K562 (cell line): ENCODE measurements around the gene ABT1. TPM values are rescaled to one million over a fixed set of nuclear protein-coding genes. Genes with fewer than 3 reads are reported as not detected.

Experiments
- ATF6 ChIP-seq: sonication (generic); formaldehyde crosslinking; IDR thresholded peaks from 2 replicates; pipeline ENCODE4 v1.4.0; 2020; ENCODE audit warnings: mild to moderate bottlenecking, missing genetic modification reagents
- CREB3L1 ChIP-seq: fragments of 450-650 bp; IDR thresholded peaks from 2 replicates; pipeline ENCODE4 v1.6.1; 2014; ENCODE audit warnings: low read depth, mild to moderate bottlenecking, moderate library complexity, borderline replicate concordance
- FOXA3 ChIP-seq, 2 experiments: fragments of 450-650 bp in 1 of 2; sonication (generic) in 1 of 2; formaldehyde crosslinking; IDR thresholded peaks in 1 of 2; conservative IDR thresholded peaks in 1 of 2; 2 replicates each; pipeline versions ENCODE4 v1.4.0 to v1.8.0; 2020 to 2022; ENCODE audit warnings: mild to moderate bottlenecking in 2 of 2, missing genetic modification reagents in 1 of 2
- HIVEP1 ChIP-seq: fragments of 250-450 bp; sonication (Bioruptor Pico); IDR thresholded peaks from 2 replicates; pipeline ENCODE4 v1.4.0; 2020; ENCODE audit warnings: mild to moderate bottlenecking
- HLTF ChIP-seq: fragments of 450-650 bp; IDR thresholded peaks from 2 replicates; pipeline ENCODE4 v1.6.1; 2016
- HNRNPL ChIP-seq: fragments of 200-400 bp; formaldehyde crosslinking; IDR thresholded peaks from 2 replicates; pipeline ENCODE4 v1.6.1; 2017; ENCODE audit warnings: low read depth, mild to moderate bottlenecking, low read length
- LEF1 ChIP-seq: fragments of 450-650 bp; IDR thresholded peaks from 2 replicates; pipeline ENCODE4 v1.6.1; 2016; ENCODE audit warnings: mild to moderate bottlenecking
- MXD1 ChIP-seq: fragments of 250-450 bp; sonication (Bioruptor Pico); IDR thresholded peaks from 2 replicates; pipeline ENCODE4 v1.8.0; 2021; ENCODE audit warnings: borderline replicate concordance, mild to moderate bottlenecking, moderate library complexity; ENCODE audit not compliant: poor library complexity, severe bottlenecking
- MYC ChIP-seq, 2 experiments: fragments of 250-450 bp in 1 of 2; sonication (Bioruptor Pico) in 1 of 2; IDR thresholded peaks; 2 replicates each; pipeline versions ENCODE4 v1.5.1 to v1.6.1; 2012 to 2021; ENCODE audit warnings: low read depth in 2 of 2, borderline replicate concordance in 1 of 2, improper control_type of control experiment in 1 of 2, low read length in 1 of 2, mild to moderate bottlenecking in 1 of 2, moderate library complexity in 1 of 2
- NCOR1 ChIP-seq: fragments of 450-650 bp; IDR thresholded peaks from 2 replicates; pipeline ENCODE4 v1.6.1; 2016; ENCODE audit warnings: mild to moderate bottlenecking, moderate library complexity
- PHF21A ChIP-seq: fragments of 450-650 bp; IDR thresholded peaks from 2 replicates; pipeline ENCODE4 v1.6.1; 2017; ENCODE audit warnings: low read depth, borderline replicate concordance
- POLR3A ChIP-seq: IDR thresholded peaks from 2 replicates; pipeline ENCODE4 v1.6.1; 2011; ENCODE audit warnings: borderline replicate concordance, mild to moderate bottlenecking, moderate library complexity; ENCODE audit not compliant: insufficient read length, insufficient read depth; ENCODE audit errors: extremely low read depth
- STAT6 ChIP-seq: sonication (generic); formaldehyde crosslinking; IDR thresholded peaks from 2 replicates; pipeline ENCODE4 v1.8.1; 2023; ENCODE audit warnings: mild to moderate bottlenecking, missing genetic modification reagents
- TRIM28 ChIP-seq: fragments of 450-650 bp; IDR thresholded peaks from 2 replicates; pipeline ENCODE4 v1.6.1; 2017
- ZNF165 ChIP-seq: fragments of 250-450 bp; sonication (Bioruptor Pico); IDR thresholded peaks from 2 replicates; pipeline ENCODE4 v1.4.0; 2020; ENCODE audit warnings: borderline replicate concordance
- ZNF324 ChIP-seq: fragments of 250-450 bp; sonication (Bioruptor Pico); IDR thresholded peaks from 2 replicates; pipeline ENCODE4 v1.4.0; 2020; ENCODE audit warnings: mild to moderate bottlenecking
- ZNF398 ChIP-seq: fragments of 250-450 bp; sonication (Bioruptor Pico); IDR thresholded peaks from 2 replicates; pipeline ENCODE4 v1.8.0; 2021; ENCODE audit warnings: moderate library complexity, mild to moderate bottlenecking, inconsistent platforms
- ZSCAN29 ChIP-seq: fragments of 450-650 bp; IDR thresholded peaks from 2 replicates; pipeline ENCODE4 v1.6.1; 2017
- polyA plus RNA-seq, 8 experiments: library from polyadenylated mRNA; depleted of rRNA in 4 of 8; stranded (reverse) in 5 of 8; unstranded in 3 of 8; fragments of >200 nt; fragmentation: Nextera tagmentation in 2 of 8; fragmentation: Illumina TruSeq in 1 of 8; extraction: Ambion mirVana in 2 of 8; extraction: Trizol in 1 of 8; gene quantifications; 2 replicates each; pipeline versions ENCODE4 v1.2.1 to v1.2.3, GENCODE V29; 2011 to 2014; ENCODE audit warnings: inconsistent platforms in 1 of 8, missing spikeins in 1 of 8
- total RNA-seq, 7 experiments: library from RNA; depleted of rRNA in 6 of 7; stranded (reverse); fragments of >200 nt in 6 of 7; fragmentation: Illumina TruSeq in 2 of 7; extraction: Trizol in 2 of 7; gene quantifications; 2 replicates each; pipeline versions ENCODE4 v1.2.1 to v1.2.3, GENCODE V29; 2011 to 2021; ENCODE audit warnings: low replicate concordance in 1 of 7

ABT1 gene
- total and polyA plus RNA-seq, 9 of the 15 experiments (the other 6 are each of a cell fraction or from before 2014, with no cell fraction given) = 8.8 to 52.7 (median 40.7) TPM

- TF ChIP-seq STAT6 = no peak
- TF ChIP-seq ZSCAN29 = no peak
- no peak for TF ChIP-seq CREB3L1
- TF ChIP-seq PHF21A = no peak
- TF ChIP-seq ATF6 = no peak
- TF ChIP-seq ZNF324 (CRISPR knock-in tag) = no peak
- TF ChIP-seq ZNF398 (CRISPR knock-in tag) = no peak
- TF ChIP-seq HNRNPL = no peak
- no peak for TF ChIP-seq HLTF
- no peak for TF ChIP-seq NCOR1
- TF ChIP-seq LEF1 = no peak
- TF ChIP-seq ZNF165 = no peak
- no peak for TF ChIP-seq POLR3A
- no peak for TF ChIP-seq MXD1 (CRISPR knock-in tag)
- no peak for TF ChIP-seq TRIM28
- TF ChIP-seq FOXA3 (CRISPR knock-in tag; conservative IDR thresholded peaks at IDR 0.05 in 1 of 2, IDR thresholded peaks at IDR 0.05 in 1 of 2) = no peak
- TF ChIP-seq MYC (IDR thresholded peaks at IDR 0.05; ENCODE audit: low read depth, low read length) = peak; percentile 47; the same call in 1 of the 2 replicates
- TF ChIP-seq MYC (CRISPR knock-in tag; IDR thresholded peaks at IDR 0.05; ENCODE audit: borderline replicate concordance, low read depth) = no peak
- TF ChIP-seq HIVEP1 (CRISPR knock-in tag) = 0 out of 2 replicates have a peak, but pooled peaks have one; percentile 11
Observed at GRCh38 chr6:26607434-26608230, 10.9 kb downstream of the ABT1 start (continued).
